ENCODE results near the gene WDR91. TPM values are rescaled to one million over a fixed set of nuclear protein-coding genes. Genes with fewer than 3 reads are reported as not detected.

The WDR91 gene
- total and polyA plus RNA-seq, 4 donors = 5.8 to 19.0 (median 9.2) TPM

DNA sequence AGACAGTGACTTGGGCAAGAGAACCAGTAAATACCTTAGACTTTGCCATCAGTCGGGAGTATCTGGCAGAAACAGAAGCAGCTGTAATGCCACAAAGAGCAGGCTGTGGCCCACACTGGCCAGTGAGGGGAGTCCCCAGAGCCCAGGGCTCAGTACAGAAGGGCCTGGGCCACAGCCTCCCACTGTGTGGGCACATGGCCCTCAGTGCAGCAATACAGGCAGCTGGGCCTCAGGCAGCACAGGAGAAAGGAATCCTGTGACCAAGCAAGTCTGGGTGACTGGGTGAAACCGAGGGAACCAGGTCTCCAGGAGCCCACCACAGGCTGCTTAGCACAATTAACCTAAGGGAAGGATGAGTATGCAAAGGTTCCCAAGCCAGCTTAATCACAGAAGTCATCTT is 14.0 kb downstream of the WDR91 start (continued):
- TF ChIP-seq, protein P1, sequence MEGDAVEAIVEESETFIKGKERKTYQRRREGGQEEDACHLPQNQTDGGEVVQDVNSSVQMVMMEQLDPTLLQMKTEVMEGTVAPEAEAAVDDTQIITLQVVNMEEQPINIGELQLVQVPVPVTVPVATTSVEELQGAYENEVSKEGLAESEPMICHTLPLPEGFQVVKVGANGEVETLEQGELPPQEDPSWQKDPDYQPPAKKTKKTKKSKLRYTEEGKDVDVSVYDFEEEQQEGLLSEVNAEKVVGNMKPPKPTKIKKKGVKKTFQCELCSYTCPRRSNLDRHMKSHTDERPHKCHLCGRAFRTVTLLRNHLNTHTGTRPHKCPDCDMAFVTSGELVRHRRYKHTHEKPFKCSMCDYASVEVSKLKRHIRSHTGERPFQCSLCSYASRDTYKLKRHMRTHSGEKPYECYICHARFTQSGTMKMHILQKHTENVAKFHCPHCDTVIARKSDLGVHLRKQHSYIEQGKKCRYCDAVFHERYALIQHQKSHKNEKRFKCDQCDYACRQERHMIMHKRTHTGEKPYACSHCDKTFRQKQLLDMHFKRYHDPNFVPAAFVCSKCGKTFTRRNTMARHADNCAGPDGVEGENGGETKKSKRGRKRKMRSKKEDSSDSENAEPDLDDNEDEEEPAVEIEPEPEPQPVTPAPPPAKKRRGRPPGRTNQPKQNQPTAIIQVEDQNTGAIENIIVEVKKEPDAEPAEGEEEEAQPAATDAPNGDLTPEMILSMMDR (IDR thresholded peaks at IDR 0.05; ENCODE audit: low read depth, low read length, missing input control) = no peak
- TF ChIP-seq NR2F2 (IDR thresholded peaks at IDR 0.05) = no peak
- no peak for TF ChIP-seq RAD21 (IDR thresholded peaks at IDR 0.05)
- TF ChIP-seq, protein P2, sequence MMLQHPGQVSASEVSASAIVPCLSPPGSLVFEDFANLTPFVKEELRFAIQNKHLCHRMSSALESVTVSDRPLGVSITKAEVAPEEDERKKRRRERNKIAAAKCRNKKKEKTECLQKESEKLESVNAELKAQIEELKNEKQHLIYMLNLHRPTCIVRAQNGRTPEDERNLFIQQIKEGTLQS (IDR thresholded peaks at IDR 0.05) = no peak
- TF ChIP-seq JUND (IDR thresholded peaks at IDR 0.05) = no peak

DNA sequence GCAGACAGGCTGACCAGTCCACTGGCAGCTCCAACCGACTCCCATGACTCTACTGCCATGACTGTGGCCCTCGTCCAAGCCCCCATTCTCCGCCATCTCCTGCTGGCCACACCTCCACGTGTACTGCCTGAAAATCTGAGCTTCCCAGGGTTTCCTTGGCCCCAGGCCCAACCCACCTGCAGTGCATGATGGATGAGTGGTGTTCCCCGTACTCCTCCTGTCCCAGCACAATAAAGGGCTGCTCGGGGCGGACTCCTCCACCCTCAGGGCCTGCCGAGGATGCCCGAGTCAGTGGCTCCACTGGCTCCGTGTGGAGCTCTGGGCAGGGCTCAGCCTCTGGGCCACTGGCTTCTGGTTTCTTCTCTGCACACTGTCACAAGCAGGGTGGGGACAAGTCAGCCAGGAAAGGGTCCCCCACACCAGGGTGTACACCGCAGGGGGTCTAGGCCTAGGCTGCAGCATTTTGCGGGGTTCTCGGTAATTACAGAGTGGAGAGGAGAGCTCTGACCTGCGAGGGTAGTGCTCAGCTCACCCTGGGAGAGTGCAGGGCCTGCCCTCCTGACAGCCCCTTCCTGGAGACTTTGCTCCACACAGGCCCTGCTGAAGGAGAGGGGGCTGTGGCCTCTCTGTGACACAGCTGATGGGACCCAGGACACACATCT is 15.2 kb downstream of the WDR91 start:
- peaks cover 19 to 68% (median 45%) of the 10 kb centered on the region in 4 donors for H3K36me3 ChIP-seq (ENCODE audit: control insufficient read depth in 4 of 4, insufficient read depth in 3 of 4, low read depth in 1 of 4, low read length in 3 of 4)
- 97% methylated on average over 14 of the region's 14 CpGs for WGBS
- no peak overlapping the region for H3K9ac ChIP-seq (ENCODE audit: low read depth in 1 of 2, low read length in 2 of 2)
- no peaks in the 10 kb centered on the region for H3K27me3 ChIP-seq (ENCODE audit: control insufficient read depth in 4 of 4, insufficient read depth in 4 of 4, low read length in 3 of 4)
- no peak overlapping the region for H3K27ac ChIP-seq (ENCODE audit: low read depth in 1 of 2, low read length in 2 of 2)
- no peak overlapping the region for H3K4me3 ChIP-seq (ENCODE audit: low read depth in 1 of 3, low read length in 3 of 3)
- no peaks in the 10 kb centered on the region for H3K9me3 ChIP-seq (ENCODE audit: control insufficient read depth in 4 of 4, low read length in 3 of 4)
- no peaks in the 10 kb centered on the region for H3K4me1 ChIP-seq (ENCODE audit: control insufficient read depth in 4 of 4, insufficient read depth in 4 of 4, low read length in 3 of 4)
- TF ChIP-seq, protein P2 (IDR thresholded peaks at IDR 0.05) = no peak
- TF ChIP-seq SP1 (IDR thresholded peaks at IDR 0.05) (no peak), NR2F2 (IDR thresholded peaks at IDR 0.05) (no peak), GABPA (IDR thresholded peaks at IDR 0.05 in 1 of 2, conservative IDR thresholded peaks at IDR 0.05 in 1 of 2) (no peak), TAF1 (conservative IDR thresholded peaks at IDR 0.05) (no peak), EGR1 (IDR thresholded peaks at IDR 0.05; ENCODE audit: low read depth in 2 of 2) (no peak), HNF4G (IDR thresholded peaks at IDR 0.05) (no peak), RXRA (IDR thresholded peaks at IDR 0.05) (no peak), YY1 (IDR thresholded peaks at IDR 0.05) (no peak), HNF4A (conservative IDR thresholded peaks at IDR 0.05) (no peak), RAD21 (IDR thresholded peaks at IDR 0.05) (no peak), FOXA1 (IDR thresholded peaks at IDR 0.05) (no peak), JUND (IDR thresholded peaks at IDR 0.05) (no peak), FOXA2 (IDR thresholded peaks at IDR 0.05) (no peak)
- TF ChIP-seq, protein P3, sequence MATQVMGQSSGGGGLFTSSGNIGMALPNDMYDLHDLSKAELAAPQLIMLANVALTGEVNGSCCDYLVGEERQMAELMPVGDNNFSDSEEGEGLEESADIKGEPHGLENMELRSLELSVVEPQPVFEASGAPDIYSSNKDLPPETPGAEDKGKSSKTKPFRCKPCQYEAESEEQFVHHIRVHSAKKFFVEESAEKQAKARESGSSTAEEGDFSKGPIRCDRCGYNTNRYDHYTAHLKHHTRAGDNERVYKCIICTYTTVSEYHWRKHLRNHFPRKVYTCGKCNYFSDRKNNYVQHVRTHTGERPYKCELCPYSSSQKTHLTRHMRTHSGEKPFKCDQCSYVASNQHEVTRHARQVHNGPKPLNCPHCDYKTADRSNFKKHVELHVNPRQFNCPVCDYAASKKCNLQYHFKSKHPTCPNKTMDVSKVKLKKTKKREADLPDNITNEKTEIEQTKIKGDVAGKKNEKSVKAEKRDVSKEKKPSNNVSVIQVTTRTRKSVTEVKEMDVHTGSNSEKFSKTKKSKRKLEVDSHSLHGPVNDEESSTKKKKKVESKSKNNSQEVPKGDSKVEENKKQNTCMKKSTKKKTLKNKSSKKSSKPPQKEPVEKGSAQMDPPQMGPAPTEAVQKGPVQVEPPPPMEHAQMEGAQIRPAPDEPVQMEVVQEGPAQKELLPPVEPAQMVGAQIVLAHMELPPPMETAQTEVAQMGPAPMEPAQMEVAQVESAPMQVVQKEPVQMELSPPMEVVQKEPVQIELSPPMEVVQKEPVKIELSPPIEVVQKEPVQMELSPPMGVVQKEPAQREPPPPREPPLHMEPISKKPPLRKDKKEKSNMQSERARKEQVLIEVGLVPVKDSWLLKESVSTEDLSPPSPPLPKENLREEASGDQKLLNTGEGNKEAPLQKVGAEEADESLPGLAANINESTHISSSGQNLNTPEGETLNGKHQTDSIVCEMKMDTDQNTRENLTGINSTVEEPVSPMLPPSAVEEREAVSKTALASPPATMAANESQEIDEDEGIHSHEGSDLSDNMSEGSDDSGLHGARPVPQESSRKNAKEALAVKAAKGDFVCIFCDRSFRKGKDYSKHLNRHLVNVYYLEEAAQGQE (IDR thresholded peaks at IDR 0.05) = no peak
- TF ChIP-seq, protein P4, sequence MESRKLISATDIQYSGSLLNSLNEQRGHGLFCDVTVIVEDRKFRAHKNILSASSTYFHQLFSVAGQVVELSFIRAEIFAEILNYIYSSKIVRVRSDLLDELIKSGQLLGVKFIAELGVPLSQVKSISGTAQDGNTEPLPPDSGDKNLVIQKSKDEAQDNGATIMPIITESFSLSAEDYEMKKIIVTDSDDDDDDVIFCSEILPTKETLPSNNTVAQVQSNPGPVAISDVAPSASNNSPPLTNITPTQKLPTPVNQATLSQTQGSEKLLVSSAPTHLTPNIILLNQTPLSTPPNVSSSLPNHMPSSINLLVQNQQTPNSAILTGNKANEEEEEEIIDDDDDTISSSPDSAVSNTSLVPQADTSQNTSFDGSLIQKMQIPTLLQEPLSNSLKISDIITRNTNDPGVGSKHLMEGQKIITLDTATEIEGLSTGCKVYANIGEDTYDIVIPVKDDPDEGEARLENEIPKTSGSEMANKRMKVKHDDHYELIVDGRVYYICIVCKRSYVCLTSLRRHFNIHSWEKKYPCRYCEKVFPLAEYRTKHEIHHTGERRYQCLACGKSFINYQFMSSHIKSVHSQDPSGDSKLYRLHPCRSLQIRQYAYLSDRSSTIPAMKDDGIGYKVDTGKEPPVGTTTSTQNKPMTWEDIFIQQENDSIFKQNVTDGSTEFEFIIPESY (IDR thresholded peaks at IDR 0.05) = no peak
- TF ChIP-seq, protein P5, sequence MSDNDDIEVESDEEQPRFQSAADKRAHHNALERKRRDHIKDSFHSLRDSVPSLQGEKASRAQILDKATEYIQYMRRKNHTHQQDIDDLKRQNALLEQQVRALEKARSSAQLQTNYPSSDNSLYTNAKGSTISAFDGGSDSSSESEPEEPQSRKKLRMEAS (IDR thresholded peaks at IDR 0.05) = no peak
- TF ChIP-seq, protein P1 (IDR thresholded peaks at IDR 0.05; ENCODE audit: low read depth, low read length, missing input control) = no peak
- no peak for DNase-seq (ENCODE audit: low spot score)

Data from liver (tissue), 9 donors.